K562 (cell line): ENCODE measurements around the gene SPTLC2. TPM values are rescaled to one million over a fixed set of nuclear protein-coding genes. Genes with fewer than 3 reads are reported as not detected.

ENCODE experiments used
- ASH1L ChIP-seq: fragments of 450-650 bp; IDR thresholded peaks from 2 replicates; pipeline ENCODE4 v1.6.1; 2018; ENCODE audit warnings: borderline replicate concordance, mild to moderate bottlenecking, low read depth; ENCODE audit not compliant: partially characterized antibody
- BACH1 ChIP-seq: fragments of 200-800 bp; sonication (Bioruptor generic); IDR thresholded peaks from 2 replicates; pipeline ENCODE4 v1.6.1; 2016; ENCODE audit warnings: missing genetic modification characterization, missing compliant biosample characterization
- CBFB ChIP-seq: sonication (generic); formaldehyde crosslinking; IDR thresholded peaks from 2 replicates; pipeline ENCODE4 v1.4.0; 2020; ENCODE audit warnings: mild to moderate bottlenecking, missing genetic modification reagents
- DIDO1 ChIP-seq: fragments of 450-650 bp; IDR thresholded peaks from 2 replicates; pipeline ENCODE4 v1.6.1; 2016; ENCODE audit warnings: low read depth, missing biosample characterization, missing genetic modification characterization
- GABPB1 ChIP-seq: sonication (generic); formaldehyde crosslinking; IDR thresholded peaks from 2 replicates; pipeline ENCODE4 v1.8.0; 2022; ENCODE audit warnings: mild to moderate bottlenecking, missing genetic modification reagents
- PCBP1 ChIP-seq: fragments of 200-400 bp; formaldehyde crosslinking; IDR thresholded peaks from 2 replicates; pipeline ENCODE4 v1.6.1; 2018; ENCODE audit warnings: mild to moderate bottlenecking, low read depth, low read length; ENCODE audit not compliant: poor library complexity, severe bottlenecking
- TAF1 ChIP-seq: IDR thresholded peaks from 2 replicates; pipeline ENCODE4 v1.6.1; 2011; ENCODE audit warnings: mild to moderate bottlenecking, low read length, moderate library complexity; ENCODE audit not compliant: insufficient read depth, control insufficient read depth, severe bottlenecking; ENCODE audit errors: extremely low read depth
- XRCC5 ChIP-seq: fragments of 200-400 bp; formaldehyde crosslinking; IDR thresholded peaks from 2 replicates; pipeline ENCODE4 v1.6.1; 2017; ENCODE audit warnings: low read depth, mild to moderate bottlenecking, low read length
- ZBTB40 ChIP-seq, 2 experiments: fragments of 450-650 bp in 1 of 2; sonication (generic) in 1 of 2; formaldehyde crosslinking in 1 of 2; IDR thresholded peaks; 2 replicates each; pipeline versions ENCODE4 v1.7.1 to v1.9.0; 2016 to 2022; ENCODE audit warnings: inconsistent platforms in 1 of 2, mild to moderate bottlenecking in 1 of 2, missing genetic modification reagents in 1 of 2
- ZNF143 ChIP-seq: sonication (generic); formaldehyde crosslinking; IDR thresholded peaks from 2 replicates; pipeline ENCODE4 v1.9.0; 2022; ENCODE audit warnings: mild to moderate bottlenecking, missing genetic modification reagents
- ZNF175 ChIP-seq: fragments of 200-800 bp; sonication (Bioruptor generic); IDR thresholded peaks from 2 replicates; pipeline ENCODE4 v1.6.1; 2016; ENCODE audit warnings: low read depth, mild to moderate bottlenecking, missing genetic modification characterization, missing compliant biosample characterization
- ZNF766 ChIP-seq: fragments of 200-800 bp; sonication (Bioruptor generic); conservative IDR thresholded peaks from 2 replicates; pipeline ENCODE4 v1.6.1; 2016; ENCODE audit warnings: missing genetic modification characterization, missing compliant biosample characterization
- polyA plus RNA-seq, 8 experiments: library from polyadenylated mRNA; depleted of rRNA in 4 of 8; stranded (reverse) in 5 of 8; unstranded in 3 of 8; fragments of >200 nt; fragmentation: Nextera tagmentation in 2 of 8; fragmentation: Illumina TruSeq in 1 of 8; extraction: Ambion mirVana in 2 of 8; extraction: Trizol in 1 of 8; gene quantifications; 2 replicates each; pipeline versions ENCODE4 v1.2.1 to v1.2.3, GENCODE V29; 2011 to 2014; ENCODE audit warnings: inconsistent platforms in 1 of 8, missing spikeins in 1 of 8
- total RNA-seq, 7 experiments: library from RNA; depleted of rRNA in 6 of 7; stranded (reverse); fragments of >200 nt in 6 of 7; fragmentation: Illumina TruSeq in 2 of 7; extraction: Trizol in 2 of 7; gene quantifications; 2 replicates each; pipeline versions ENCODE4 v1.2.1 to v1.2.3, GENCODE V29; 2011 to 2021; ENCODE audit warnings: low replicate concordance in 1 of 7
- TF ChIP-seq, protein P1 (sequence below): fragments of 450-650 bp; IDR thresholded peaks from 2 replicates; pipeline ENCODE4 v1.7.1; 2018; ENCODE audit warnings: mild to moderate bottlenecking, low read depth; ENCODE audit not compliant: partially characterized antibody

Gene SPTLC2
- total and polyA plus RNA-seq, 9 of the 15 experiments (the other 6 are each of a cell fraction or from before 2014, with no cell fraction given), result 4.5 to 30.4 (median 14.0) TPM

DNA sequence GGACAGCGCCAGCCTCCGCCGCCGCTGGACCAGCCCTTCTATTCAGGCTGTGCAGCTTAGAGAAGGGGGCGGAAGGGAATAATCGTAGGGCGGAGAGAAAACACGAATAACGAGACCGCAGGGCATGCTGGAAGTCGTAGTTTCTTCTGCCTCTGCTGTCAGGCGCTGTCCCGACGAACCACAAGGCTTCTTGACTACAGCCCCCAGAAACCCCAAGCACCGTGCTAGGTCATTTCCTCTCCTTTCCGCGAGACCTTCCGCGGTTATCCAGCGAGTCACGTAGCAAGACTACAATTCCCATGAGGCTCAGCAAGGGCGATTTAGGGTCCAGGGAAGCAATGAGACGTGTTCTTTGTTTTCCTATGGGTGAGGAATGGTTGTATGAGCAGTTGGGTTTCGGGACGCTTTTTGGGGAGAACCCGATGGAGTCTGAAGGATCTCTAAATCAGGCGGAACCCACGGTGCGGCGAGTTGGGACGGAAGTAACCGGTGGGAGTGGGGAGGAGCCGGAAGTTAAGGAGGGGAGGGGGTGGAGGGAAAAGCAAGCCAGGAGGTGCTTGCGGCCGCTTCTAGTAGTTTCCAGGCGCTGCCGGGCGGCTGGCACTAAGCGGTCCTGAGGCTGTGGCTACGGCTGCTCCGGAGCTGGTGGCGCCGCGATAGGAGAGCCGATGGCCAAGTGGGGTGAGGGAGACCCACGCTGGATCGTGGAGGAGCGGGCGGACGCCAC, 158.8 kb downstream of the SPTLC2 start, which contains the start of the genes AHSA1 and VIPAS39 (continued):
- peak; percentile 74; the same call in 1 of the 2 replicates for TF ChIP-seq ZNF175 (CRISPR knock-in tag)
- TF ChIP-seq, protein P1, sequence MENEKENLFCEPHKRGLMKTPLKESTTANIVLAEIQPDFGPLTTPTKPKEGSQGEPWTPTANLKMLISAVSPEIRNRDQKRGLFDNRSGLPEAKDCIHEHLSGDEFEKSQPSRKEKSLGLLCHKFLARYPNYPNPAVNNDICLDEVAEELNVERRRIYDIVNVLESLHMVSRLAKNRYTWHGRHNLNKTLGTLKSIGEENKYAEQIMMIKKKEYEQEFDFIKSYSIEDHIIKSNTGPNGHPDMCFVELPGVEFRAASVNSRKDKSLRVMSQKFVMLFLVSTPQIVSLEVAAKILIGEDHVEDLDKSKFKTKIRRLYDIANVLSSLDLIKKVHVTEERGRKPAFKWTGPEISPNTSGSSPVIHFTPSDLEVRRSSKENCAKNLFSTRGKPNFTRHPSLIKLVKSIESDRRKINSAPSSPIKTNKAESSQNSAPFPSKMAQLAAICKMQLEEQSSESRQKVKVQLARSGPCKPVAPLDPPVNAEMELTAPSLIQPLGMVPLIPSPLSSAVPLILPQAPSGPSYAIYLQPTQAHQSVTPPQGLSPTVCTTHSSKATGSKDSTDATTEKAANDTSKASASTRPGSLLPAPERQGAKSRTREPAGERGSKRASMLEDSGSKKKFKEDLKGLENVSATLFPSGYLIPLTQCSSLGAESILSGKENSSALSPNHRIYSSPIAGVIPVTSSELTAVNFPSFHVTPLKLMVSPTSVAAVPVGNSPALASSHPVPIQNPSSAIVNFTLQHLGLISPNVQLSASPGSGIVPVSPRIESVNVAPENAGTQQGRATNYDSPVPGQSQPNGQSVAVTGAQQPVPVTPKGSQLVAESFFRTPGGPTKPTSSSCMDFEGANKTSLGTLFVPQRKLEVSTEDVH, result peak; percentile 90
- peak; percentile 43 for TF ChIP-seq TAF1
- peak; percentile 99 for TF ChIP-seq ZBTB40 (IDR thresholded peaks at IDR 0.05)
- TF ChIP-seq ZBTB40 (CRISPR knock-in tag; IDR thresholded peaks at IDR 0.05), result no peak
- peak; percentile 62; the same call in 1 of the 2 replicates for TF ChIP-seq BACH1 (tag)
- no peak for TF ChIP-seq XRCC5
- TF ChIP-seq DIDO1 (tag), result peak; percentile 88
- peak; percentile 97 for TF ChIP-seq ZNF143 (CRISPR knock-in tag)
- TF ChIP-seq ZNF766 (CRISPR knock-in tag), result peak; percentile 93
- TF ChIP-seq CBFB (CRISPR knock-in tag), result peak; percentile 50; the same call in 1 of the 2 replicates
- TF ChIP-seq GABPB1 (CRISPR knock-in tag), result peak; percentile 93
- peak; percentile 80 for TF ChIP-seq ASH1L
- TF ChIP-seq PCBP1, result no peak
